ENCODE results near the gene RNF125.
"Not testable (repeated sequence)": the region's sequence is repeated elsewhere in the genome, so short reads cannot be mapped to it uniquely, and the experiment has no call there.

RNF125 gene

GRCh38 chr18:32018331-32019250 is at the start of gene RNF125:
Gene RNF125 (plus strand): TSS chr18:32018825. CDS start chr18:32018864, 39 bp downstream.
- DNase-seq (ENCODE audit: low read depth), result peak; percentile 49

- no peak for DNase-seq (ENCODE audit: low read depth)
Measured at GRCh38 chr18:31970617-31971016, 48.0 kb upstream of the RNF125 start.

GRCh38 chr18:31973929-31974546 is 44.6 kb upstream of the RNF125 start:
- no peak for DNase-seq (ENCODE audit: low read depth)

- DNase-seq (ENCODE audit: low read depth), result no peak
Measured at GRCh38 chr18:31976242-31976641, 42.4 kb upstream of the RNF125 start.

GRCh38 chr18:31977270-31977872 is 41.3 kb upstream of the RNF125 start:
- DNase-seq (ENCODE audit: low read depth), result no peak

- DNase-seq (ENCODE audit: low read depth), result no peak
Measured at GRCh38 chr18:31978616-31979015, 40.0 kb upstream of the RNF125 start.

GRCh38 chr18:31979714-31980113 is 38.9 kb upstream of the RNF125 start:
- DNase-seq (ENCODE audit: low read depth), result no peak

GRCh38 chr18:31980863-31981262 is 37.8 kb upstream of the RNF125 start:
- DNase-seq (ENCODE audit: low read depth), result no peak

- DNase-seq (ENCODE audit: low read depth), result no peak
Measured at GRCh38 chr18:31983020-31983419, 35.6 kb upstream of the RNF125 start.

- no peak for DNase-seq (ENCODE audit: low read depth)
Measured at GRCh38 chr18:31983976-31984375, 34.6 kb upstream of the RNF125 start.

- no peak for DNase-seq (ENCODE audit: low read depth)
Measured at GRCh38 chr18:31990823-31991222, 27.8 kb upstream of the RNF125 start.

GRCh38 chr18:31996007-31996406 is 22.6 kb upstream of the RNF125 start:
- no peak for DNase-seq (ENCODE audit: low read depth)

GRCh38 chr18:31998880-31999412 is 19.7 kb upstream of the RNF125 start:
- no peak for DNase-seq (ENCODE audit: low read depth)

GRCh38 chr18:32001141-32001540 is 17.5 kb upstream of the RNF125 start:
- DNase-seq (ENCODE audit: low read depth), result not testable (repeated sequence)

GRCh38 chr18:32003822-32004221 is 14.8 kb upstream of the RNF125 start:
- not testable (repeated sequence) for DNase-seq (ENCODE audit: low read depth)

GRCh38 chr18:32010124-32010721 is 8.4 kb upstream of the RNF125 start:
- DNase-seq (ENCODE audit: low read depth), result no peak

- DNase-seq (ENCODE audit: low read depth), result no peak
Measured at GRCh38 chr18:32011193-32011592, 7.4 kb upstream of the RNF125 start.

- DNase-seq (ENCODE audit: low read depth), result no peak
Measured at GRCh38 chr18:32019251-32019948, 775 bp downstream of the RNF125 start.

GRCh38 chr18:32019949-32020625 is 1.5 kb downstream of the RNF125 start:
- not testable (repeated sequence) for DNase-seq (ENCODE audit: low read depth)

- DNase-seq (ENCODE audit: low read depth), result no peak
Measured at GRCh38 chr18:32021756-32022564, 3.3 kb downstream of the RNF125 start.
